Middle frontal gyrus (tissue), 1 donor: ENCODE data around the gene GSTP1.
"Not testable (repeated sequence)": the region's sequence is repeated elsewhere in the genome, so short reads cannot be mapped to it uniquely, and the experiment has no call there.

Source experiments
- DNase-seq: peaks from one replicate; pipeline ENCODE4 v3.0.0-alpha.2; 2015; ENCODE audit warnings: low spot score; ENCODE audit errors: extremely low spot score

Gene GSTP1

DNA sequence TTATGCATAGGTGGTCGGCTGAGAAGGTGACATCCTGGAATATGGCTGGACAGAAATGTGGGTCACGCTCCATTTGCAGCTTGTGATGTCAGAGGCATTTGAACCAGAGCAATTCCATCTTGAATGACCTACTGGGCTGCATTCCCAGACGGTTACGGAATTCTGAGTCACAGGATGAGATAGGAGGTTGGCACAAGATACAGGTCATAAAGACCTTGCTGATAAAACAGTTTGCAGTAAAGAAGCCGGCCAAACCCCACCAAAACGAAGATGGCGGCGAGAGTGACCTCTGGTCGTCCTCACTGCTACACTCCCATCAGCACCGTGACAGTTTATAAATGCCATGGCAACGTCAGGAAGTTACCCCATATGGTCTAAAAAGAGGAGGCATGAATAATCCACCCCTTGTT lies 19.9 kb upstream of the GSTP1 start:
- DNase-seq = not testable (repeated sequence)

DNA sequence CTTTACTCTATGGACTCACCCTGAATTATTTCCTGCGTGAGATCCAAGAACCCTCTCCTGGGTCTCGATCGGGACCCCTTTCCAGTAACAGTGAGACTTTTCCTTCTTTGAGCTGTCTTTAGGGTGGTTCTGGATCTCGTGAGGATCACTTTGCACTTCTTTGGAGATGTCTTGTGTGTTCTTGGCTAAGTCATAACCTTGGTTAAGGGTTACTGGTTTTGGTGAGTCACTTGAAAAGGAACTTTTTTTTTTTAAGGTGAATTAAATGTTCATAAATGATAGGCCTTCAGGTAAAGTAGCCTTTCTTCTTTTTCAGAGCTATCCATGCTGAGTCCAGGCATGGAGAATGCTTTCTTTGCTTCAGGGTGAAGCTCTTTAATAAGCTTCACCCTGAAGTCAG lies 19.4 kb upstream of the GSTP1 start:
- DNase-seq = no peak

DNA sequence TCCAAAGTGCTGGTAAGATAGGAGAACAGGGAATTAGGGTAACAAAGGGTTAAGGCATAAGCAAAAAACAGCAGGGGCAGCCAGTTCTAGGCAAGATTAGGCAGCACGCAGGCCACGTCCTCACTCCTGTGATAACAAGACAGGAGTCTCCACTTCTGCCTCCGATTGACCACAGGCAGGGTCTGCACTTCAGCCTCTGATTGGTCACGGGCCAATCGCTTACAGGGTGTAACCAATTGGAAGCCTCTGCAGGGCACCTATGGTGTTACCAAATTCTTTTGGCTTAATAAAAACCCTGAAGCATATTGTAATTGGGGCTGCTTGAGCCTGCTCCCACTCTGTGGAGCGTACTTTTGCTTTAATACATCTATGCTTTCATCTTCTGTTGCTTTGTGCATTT lies 12.2 kb upstream of the GSTP1 start:
- no peak for DNase-seq

DNA sequence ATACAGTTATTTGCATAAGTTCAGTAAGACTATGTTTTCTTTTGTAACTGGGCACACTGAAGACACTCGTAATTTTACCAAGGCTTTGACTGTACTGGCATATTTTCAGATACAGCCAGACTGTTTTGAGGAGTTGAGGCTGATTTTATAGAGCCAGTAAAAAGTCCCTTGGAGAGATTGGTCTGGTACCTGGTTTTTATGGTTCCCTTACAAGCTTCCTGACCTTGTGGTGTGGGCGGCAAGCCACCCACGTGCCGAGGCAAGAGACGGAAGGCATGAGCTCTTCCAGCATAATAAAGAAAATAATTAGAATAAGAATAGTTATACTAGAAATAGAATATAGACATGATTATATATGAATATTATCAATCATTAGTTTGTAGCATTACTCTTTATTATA lies 11.3 kb upstream of the GSTP1 start:
- DNase-seq = no peak

DNA sequence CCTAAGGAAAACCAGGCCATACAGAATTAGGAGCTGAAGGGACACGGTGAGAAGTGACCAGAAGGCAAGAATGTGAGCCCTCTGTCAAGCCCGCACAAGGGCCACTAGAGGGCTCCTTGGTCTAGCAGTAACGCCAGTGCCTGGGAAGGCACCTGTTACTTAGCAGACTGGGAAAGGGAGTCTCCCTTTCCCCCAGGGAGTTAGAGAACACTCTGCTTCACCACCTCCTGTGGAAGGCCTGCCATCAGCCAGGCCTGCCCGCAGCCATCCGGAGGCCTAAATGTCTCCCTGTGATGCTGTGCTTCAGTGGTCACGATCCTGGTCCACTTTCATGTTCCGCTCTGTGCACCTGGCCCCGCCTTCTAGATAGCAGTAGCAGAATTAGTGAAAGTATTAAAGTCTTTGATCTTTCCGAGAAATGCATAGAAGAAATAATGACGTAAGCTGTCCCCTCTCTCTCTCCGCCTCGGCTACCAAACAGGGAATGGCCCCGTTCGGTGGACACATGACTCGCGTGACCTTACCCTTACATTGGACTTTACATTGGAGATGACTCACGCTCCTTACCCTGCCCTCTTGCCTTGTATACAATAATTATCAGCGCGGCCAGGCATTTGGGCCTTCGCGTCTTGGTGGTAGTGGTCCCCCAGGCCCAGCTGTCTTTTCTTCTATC lies 10.7 kb upstream of the GSTP1 start:
- DNase-seq = no peak

DNA sequence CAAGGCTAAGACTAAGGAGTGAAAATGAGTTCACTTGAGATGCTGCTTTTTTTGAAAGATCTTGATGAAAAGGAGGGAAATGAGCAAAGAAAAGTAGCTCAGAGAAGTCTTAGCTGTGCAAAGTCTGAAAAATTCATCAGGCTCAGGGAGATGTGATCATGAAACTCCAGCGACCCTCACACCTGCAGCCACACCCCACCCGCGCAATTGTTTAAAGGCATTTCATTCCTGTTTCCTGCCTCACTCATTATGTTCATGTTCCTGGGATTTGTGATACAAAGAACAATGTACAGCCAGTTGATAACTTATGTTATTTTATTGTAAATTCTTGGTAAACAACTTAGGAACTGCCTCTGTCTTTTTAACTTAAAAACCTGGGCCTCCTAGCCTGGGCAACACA lies 8.7 kb upstream of the GSTP1 start:
- no peak for DNase-seq

DNA sequence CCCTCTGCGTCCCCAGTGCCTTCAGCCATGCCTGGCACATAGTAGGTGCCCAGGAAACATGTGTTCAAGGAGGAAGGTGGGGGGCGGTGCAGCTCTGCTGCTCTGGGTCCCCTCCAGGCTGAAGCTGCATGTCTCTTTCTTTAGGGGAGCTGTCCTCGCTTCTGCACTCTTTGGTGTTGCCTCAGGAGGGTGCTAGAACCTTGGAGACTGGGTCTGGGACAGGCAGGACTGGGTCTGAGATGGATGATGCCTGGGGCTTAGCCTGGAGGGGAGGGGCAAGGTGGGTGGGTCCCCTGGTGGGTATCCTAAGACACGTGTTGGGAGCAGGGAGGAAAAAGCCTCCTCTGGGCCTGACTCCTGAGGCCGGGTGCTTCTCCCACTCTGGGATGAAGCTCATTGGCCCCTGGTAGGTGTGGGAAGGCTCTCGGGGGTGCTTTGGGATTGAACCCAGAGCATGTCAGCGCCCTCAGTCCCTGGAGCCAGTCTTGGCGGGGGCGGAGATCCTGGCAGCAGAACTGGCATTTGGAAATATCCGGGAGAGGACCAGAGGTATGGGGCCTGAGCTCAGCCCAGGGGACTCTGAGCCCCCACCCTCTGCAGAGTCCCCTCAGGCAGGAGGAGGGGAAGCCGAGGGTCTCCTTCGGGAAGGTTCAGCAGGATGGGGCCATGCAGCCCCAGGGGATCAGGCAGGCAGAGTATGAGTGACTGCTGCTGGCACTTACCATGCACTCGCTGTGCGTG lies 6.7 kb upstream of the GSTP1 start:
- DNase-seq = no peak

DNA sequence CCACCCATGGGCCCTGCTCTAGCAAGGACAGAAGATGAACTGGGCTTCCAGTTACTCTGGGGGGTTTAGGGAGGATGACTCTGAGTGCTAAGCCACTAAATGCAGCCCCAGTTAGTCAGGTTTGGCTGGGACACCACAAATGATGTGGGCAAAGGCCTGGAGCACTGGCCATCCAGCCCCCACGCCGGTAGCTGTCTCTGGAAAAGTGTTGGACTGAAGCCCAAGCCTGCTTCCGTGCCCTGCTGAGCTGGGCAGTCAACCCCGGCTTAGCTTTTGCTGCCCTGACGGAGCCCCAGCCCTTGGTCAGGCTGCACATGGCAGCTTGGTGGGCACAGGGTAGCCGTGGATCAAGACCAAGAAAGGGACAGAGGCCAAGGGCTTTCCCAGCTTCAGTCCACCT lies 5.7 kb upstream of the GSTP1 start:
- no peak for DNase-seq

DNA sequence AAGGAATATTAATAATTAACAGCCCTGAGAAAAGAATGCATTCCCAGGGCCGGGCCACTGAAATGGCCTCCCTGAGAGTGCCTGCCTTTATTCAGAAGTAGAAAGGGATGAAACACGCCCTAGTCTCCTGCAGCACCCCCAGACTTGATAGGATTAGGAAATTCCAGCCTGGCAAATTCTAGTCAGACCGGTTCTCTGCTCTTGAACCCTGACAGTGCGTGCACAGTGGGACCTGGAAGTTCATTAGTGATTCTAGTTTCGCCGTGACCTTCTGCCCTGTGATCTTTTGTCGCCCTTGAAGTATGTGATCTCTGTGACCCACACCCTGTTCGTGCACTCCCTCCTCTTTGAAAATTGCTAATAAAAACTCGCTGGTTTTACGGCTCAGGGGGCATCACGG lies 2.1 kb upstream of the GSTP1 start:
- DNase-seq = no peak

DNA sequence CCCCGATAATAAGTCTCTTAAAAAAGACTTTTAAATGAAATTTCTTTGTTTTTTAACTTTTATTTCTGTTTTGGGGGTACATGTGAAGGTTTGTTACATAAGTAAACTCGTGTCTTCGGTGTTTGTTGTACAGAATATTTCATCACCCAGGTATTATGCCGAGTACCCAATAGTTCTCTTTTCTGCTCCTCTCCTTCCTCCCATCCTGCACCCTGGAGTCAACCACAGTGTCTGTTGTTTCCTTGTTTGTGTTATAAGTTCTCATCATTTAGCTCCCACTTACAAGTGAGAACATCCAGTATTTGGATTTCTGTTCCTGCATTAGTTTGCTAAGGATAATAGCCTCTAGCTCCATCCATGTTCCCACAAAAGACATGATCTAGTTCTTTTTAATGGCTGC lies 1.6 kb upstream of the GSTP1 start:
- no peak for DNase-seq

DNA sequence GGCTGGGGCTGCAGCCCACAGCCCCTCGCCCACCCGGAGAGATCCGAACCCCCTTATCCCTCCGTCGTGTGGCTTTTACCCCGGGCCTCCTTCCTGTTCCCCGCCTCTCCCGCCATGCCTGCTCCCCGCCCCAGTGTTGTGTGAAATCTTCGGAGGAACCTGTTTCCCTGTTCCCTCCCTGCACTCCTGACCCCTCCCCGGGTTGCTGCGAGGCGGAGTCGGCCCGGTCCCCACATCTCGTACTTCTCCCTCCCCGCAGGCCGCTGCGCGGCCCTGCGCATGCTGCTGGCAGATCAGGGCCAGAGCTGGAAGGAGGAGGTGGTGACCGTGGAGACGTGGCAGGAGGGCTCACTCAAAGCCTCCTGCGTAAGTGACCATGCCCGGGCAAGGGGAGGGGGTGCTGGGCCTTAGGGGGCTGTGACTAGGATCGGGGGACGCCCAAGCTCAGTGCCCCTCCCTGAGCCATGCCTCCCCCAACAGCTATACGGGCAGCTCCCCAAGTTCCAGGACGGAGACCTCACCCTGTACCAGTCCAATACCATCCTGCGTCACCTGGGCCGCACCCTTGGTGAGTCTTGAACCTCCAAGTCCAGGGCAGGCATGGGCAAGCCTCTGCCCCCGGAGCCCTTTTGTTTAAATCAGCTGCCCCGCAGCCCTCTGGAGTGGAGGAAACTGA lies 731 bp downstream of the GSTP1 start:
- no peak for DNase-seq

DNA sequence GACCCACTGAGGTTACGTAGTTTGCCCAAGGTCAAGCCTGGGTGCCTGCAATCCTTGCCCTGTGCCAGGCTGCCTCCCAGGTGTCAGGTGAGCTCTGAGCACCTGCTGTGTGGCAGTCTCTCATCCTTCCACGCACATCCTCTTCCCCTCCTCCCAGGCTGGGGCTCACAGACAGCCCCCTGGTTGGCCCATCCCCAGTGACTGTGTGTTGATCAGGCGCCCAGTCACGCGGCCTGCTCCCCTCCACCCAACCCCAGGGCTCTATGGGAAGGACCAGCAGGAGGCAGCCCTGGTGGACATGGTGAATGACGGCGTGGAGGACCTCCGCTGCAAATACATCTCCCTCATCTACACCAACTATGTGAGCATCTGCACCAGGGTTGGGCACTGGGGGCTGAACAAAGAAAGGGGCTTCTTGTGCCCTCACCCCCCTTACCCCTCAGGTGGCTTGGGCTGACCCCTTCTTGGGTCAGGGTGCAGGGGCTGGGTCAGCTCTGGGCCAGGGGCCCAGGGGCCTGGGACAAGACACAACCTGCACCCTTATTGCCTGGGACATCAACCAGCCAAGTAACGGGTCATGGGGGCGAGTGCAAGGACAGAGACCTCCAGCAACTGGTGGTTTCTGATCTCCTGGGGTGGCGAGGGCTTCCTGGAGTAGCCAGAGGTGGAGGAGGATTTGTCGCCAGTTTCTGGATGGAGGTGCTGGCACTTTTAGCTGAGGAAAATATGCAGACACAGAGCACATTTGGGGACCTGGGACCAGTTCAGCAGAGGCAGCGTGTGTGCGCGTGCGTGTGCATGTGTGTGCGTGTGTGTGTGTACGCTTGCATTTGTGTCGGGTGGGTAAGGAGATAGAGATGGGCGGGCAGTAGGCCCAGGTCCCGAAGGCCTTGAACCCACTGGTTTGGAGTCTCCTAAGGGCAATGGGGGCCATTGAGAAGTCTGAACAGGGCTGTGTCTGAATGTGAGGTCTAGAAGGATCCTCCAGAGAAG lies 1.6 kb downstream of the GSTP1 start:
- DNase-seq = no peak

DNA sequence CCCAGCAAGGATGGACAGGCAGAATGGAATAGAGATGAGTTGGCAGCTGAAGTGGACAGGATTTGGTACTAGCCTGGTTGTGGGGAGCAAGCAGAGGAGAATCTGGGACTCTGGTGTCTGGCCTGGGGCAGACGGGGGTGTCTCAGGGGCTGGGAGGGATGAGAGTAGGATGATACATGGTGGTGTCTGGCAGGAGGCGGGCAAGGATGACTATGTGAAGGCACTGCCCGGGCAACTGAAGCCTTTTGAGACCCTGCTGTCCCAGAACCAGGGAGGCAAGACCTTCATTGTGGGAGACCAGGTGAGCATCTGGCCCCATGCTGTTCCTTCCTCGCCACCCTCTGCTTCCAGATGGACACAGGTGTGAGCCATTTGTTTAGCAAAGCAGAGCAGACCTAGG lies 2.3 kb downstream of the GSTP1 start:
- no peak for DNase-seq

DNA sequence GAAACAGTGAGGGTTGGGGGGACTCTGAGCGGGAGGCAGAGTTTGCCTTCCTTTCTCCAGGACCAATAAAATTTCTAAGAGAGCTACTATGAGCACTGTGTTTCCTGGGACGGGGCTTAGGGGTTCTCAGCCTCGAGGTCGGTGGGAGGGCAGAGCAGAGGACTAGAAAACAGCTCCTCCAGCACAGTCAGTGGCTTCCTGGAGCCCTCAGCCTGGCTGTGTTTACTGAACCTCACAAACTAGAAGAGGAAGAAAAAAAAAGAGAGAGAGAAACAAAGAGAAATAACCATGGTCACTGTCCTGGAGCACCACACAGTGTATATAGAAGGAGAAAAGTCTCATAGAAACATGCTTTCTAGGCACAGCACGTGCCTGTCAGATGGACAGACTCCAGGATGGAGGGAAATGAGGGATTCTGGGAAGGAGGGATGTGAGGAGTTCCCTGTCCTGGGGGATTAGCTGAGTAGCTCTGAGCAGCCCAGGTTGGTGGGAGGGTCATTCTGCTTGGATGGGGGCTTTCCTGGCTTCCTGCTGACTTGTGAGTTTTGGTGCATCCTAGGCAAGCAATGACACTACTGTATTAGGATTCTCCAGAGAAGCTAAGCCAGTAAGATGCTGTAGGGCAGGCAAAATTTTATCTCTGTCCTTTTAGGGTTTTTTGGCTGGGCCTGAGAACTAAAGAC lies 3.1 kb downstream of the GSTP1 start:
- no peak for DNase-seq

DNA sequence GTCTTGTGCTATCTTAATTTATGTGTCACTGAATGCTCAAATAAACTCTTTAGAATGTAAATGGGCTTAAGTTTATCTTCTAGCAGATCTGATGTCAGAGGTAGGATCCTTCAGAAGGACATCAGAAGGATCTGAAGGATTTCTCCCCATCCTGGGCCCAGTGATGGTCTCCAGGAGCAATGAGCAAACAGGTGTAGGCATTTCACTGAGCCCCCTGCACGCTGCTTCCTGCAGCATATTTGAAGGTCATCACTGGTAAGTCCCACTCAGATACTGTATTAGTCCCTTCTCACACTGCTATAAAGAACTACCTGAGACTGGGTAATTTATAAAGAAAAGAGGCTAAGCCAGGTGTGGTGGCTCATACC lies 4.5 kb downstream of the GSTP1 start:
- DNase-seq = no peak

DNA sequence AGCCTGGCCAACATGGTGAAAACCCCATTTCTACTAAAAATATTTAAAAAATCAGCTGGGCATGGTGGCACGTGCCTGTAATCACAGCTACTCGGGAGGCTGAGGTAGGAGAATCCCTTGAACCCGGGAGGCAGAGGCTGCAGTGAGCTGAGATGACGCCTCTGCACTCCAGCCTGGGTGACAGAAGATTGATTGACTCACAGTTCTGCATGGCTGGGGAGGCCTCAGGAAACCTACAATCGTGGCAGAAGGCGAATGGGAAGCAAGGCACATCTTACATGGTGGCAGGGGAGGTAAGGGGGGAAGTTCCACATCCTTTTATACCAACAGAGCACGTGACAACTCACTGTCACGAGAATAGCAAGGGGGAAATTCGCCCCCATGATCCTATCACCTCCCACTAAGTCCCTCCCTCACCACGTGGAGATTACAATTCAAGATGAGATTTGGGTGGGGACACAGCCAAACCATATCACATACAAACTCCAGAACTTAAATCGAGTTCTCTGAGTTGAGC lies 5.3 kb downstream of the GSTP1 start:
- not testable (repeated sequence) for DNase-seq

DNA sequence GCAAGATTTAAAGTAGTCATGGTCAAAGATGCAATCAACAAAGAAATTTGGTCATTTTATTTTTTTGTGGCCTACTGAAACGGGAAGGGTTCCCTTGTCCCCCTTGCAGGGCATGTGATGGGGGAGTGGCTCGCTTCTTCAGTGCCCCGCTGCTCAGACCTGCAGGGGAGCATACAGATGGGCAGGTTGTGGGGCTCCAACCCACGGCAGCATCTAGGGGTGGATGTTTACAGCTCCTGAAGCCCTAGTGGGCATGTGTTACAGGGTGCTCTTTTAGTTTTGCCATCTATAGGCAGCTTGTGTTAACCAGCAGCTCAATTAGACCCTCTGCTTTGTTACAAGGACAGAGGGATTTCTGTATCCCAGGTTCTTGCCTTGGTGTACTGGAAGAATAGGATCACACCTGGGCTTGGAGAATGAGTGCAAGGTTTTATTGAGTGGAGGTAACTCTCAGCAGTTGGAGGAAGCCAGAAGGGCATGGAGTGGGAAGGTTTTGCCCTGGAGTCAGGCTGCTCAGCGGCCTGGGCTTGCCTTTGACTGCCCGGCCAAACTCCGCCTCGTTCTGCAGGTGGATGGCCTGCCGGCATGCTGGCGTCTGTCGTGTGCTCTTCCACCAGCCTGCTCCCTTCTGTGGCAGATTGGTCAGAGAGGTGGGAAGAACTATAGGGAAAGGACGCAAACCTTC lies 9.4 kb downstream of the GSTP1 start:
- no peak for DNase-seq

DNA sequence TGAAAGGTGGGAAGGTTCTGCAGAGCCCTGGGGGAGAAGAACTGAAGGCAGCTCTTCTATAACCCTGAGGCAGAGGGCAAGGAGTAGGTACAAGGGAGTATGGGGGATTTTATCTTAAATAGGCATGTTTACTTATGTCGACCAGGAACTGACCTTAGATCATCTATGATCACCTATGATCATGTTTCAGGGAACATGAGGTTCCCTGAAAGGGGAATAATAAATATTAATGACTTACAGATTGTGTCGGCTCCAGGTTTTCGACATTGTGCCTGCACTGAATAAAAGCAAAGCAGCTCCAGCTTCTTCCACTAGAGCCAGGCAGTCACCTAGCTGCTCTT lies 9.9 kb downstream of the GSTP1 start:
- no peak for DNase-seq

DNA sequence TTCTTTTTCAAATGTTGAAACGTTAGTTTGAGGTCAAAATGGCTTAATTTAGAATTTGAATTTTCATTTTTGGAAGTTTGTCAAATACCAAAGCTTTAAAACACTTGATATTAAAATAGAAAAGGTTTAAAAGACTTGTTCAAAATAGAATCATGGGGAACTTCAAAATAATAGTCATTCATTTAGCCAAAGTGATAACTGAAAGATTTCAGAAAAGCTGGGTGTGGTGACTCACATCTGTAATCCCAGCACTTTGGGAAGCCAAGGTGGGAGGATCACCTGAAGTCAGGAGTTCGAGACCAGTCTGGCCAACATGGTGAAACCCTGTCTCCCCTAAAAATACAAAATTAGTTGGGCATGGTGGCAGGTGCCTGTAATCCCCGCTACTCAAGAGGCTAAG lies 10.9 kb downstream of the GSTP1 start:
- no peak for DNase-seq

DNA sequence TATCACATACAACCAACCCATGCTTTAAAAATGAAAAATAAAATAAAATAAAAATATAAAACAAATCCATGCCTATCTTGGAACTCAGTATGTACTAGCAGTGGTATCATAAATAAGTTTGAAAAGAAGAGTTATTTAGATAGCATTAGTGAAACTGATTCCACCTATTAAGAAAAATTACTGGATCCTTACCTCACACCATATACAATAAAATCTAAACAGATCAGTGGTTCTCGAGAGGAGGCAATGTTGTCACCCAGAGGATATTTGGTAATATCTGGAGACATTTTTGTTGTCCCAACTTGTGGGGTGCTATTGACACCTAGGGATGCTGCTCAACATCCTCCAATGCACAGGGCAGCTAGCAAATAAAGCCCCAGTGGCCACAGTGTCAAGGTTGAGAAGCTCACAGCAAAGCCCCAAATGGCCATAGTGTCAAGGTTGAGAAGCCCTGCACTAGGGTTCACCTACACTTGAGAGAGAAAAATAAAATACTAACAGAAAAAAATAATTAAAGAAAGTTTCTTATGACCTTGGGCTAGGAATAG lies 13.2 kb downstream of the GSTP1 start:
- no peak for DNase-seq
